GM12873 (cell line): ENCODE results near the gene WAC.

ENCODE experiments used
- CTCF ChIP-seq: IDR thresholded peaks from 2 replicates; pipeline ENCODE4 v1.5.1; 2012; ENCODE audit warnings: low read depth, mild to moderate bottlenecking, moderate library complexity, low read length, control low read depth; ENCODE audit not compliant: insufficient read depth; ENCODE audit errors: missing control alignments

Gene WAC

GRCh38 chr10:28523725-28524252, 9.1 kb upstream of the WAC start:
- no peak for TF ChIP-seq CTCF

- no peak for TF ChIP-seq CTCF
Observed at GRCh38 chr10:28530751-28531150, 2.2 kb upstream of the WAC start.

DNA sequence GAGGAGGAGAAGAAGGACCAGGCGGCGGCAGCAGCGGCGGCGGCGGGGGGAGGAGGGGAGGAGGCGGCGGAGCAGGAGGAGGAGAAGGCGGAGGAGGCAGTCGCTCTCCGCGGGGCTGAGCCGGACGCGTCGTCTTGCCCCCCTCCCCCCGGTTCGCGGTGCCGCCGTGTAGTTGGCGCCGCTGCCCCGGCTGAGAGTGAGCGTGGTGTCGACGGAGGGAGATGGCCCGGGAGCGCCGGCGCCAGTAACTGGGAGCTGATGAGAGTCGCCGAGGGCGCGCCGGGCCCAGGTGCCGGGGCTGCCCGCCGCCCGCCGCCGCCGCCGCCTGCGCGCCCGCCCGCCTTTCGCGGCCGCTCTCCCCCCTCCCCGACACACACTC, 257 bp downstream of the WAC start:
- TF ChIP-seq CTCF: no peak

- no peak for TF ChIP-seq CTCF
Observed at GRCh38 chr10:28533571-28534304, 820 bp downstream of the WAC start.

DNA sequence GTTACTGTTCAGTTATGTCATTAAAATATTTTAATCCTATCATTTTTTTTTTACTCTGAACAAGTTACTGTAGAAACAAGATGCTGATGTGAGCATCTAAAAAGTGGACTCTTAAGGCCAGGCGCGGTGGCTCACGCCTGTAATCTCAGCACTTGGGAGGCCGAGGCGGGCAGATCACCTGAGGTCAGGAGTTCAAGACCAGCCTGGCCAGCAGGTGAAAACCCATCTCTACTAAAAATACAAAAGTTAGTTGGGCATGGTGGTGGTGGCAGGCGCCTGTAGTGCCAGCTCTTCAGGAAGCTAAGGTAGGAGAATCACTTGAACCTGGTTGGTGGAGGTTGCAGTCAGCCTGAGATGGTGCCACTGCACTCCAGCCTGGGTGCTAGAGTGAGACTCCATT, 2.9 kb downstream of the WAC start:
- no peak for TF ChIP-seq CTCF

- TF ChIP-seq CTCF: no peak
Observed at GRCh38 chr10:28538595-28538994, 5.7 kb downstream of the WAC start.

DNA sequence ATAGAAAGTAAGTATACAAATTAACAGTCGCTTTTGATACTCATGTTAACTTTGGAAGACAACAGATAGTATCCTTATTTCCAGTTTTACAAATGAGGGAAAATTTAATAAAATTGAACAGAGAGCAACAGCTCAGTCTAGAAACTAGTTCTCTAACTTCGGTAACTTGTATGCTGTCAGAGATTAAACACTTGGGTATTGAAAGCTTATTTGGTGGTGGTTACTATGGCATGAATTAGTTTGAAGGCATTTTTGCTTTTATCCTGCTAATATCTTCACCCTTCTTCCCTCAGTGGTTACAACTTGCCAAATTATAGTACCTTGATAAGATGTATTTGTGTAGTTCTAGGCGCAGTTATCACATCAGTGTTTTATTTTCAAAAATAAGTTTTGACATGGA, 7.2 kb downstream of the WAC start:
- TF ChIP-seq CTCF: no peak
